GM18526 (cell line): Measurements from ENCODE around the gene MAFB.

Experiments used
- POLR2A ChIP-seq: IDR thresholded peaks from 3 replicates; pipeline ENCODE4 v1.6.1; 2011; ENCODE audit not compliant: insufficient read length; ENCODE audit errors: extremely low read depth

Gene MAFB

GRCh38 chr20:40638414-40638813 is 50.6 kb downstream of the MAFB start:
- no peak for TF ChIP-seq POLR2A

GRCh38 chr20:40637176-40637575 is 51.9 kb downstream of the MAFB start:
- TF ChIP-seq POLR2A = no peak

- TF ChIP-seq POLR2A = no peak
Measured at GRCh38 chr20:40636486-40636885, 52.5 kb downstream of the MAFB start.

- TF ChIP-seq POLR2A = no peak
Measured at GRCh38 chr20:40635971-40636370, 53.1 kb downstream of the MAFB start.
